Neural progenitor cell (in vitro differentiated cells): Measurements from ENCODE around the gene DIPK1B.

Experiments used
- EZH2 ChIP-seq: fragments of 200-600 bp; sonication (generic); IDR thresholded peaks from 2 replicates; pipeline ENCODE4 v1.6.1; 2017; ENCODE audit warnings: antibody characterized with exemption, mild to moderate bottlenecking, moderate library complexity
- EZH2phosphoT487 ChIP-seq: fragments of 200-600 bp; sonication (generic); IDR thresholded peaks from 2 replicates; pipeline ENCODE4 v1.6.1; 2017; ENCODE audit warnings: antibody characterized with exemption
- TF ChIP-seq, protein P1 (sequence below): fragments of 200-600 bp; sonication (generic); IDR thresholded peaks from 2 replicates; pipeline ENCODE4 v1.5.1; 2017; ENCODE audit warnings: antibody characterized with exemption, mild to moderate bottlenecking

GRCh38 chr9:136714096-136714892, 1.9 kb downstream of the DIPK1B start:
- TF ChIP-seq, protein P1, sequence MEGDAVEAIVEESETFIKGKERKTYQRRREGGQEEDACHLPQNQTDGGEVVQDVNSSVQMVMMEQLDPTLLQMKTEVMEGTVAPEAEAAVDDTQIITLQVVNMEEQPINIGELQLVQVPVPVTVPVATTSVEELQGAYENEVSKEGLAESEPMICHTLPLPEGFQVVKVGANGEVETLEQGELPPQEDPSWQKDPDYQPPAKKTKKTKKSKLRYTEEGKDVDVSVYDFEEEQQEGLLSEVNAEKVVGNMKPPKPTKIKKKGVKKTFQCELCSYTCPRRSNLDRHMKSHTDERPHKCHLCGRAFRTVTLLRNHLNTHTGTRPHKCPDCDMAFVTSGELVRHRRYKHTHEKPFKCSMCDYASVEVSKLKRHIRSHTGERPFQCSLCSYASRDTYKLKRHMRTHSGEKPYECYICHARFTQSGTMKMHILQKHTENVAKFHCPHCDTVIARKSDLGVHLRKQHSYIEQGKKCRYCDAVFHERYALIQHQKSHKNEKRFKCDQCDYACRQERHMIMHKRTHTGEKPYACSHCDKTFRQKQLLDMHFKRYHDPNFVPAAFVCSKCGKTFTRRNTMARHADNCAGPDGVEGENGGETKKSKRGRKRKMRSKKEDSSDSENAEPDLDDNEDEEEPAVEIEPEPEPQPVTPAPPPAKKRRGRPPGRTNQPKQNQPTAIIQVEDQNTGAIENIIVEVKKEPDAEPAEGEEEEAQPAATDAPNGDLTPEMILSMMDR: no peak
- TF ChIP-seq EZH2phosphoT487 (no peak), EZH2 (no peak)
